NCI-H345 treated with DMSO at 0.1 percent for 48 hours (cell line): ENCODE measurements around the gene ESYT2.

ENCODE experiments used
- DNase-seq: peaks from one replicate; lab custom pipeline; 2025; ENCODE audit not compliant: unreplicated experiment; lab: John Stamatoyannopoulos, UW

Gene ESYT2

GRCh38 chr7:158747408-158747807, 81.9 kb downstream of the ESYT2 start:
- DNase-seq, result no peak

- DNase-seq, result no peak
These were observed 82.4 kb downstream of the ESYT2 start for GRCh38 chr7:158746957-158747356.

DNA sequence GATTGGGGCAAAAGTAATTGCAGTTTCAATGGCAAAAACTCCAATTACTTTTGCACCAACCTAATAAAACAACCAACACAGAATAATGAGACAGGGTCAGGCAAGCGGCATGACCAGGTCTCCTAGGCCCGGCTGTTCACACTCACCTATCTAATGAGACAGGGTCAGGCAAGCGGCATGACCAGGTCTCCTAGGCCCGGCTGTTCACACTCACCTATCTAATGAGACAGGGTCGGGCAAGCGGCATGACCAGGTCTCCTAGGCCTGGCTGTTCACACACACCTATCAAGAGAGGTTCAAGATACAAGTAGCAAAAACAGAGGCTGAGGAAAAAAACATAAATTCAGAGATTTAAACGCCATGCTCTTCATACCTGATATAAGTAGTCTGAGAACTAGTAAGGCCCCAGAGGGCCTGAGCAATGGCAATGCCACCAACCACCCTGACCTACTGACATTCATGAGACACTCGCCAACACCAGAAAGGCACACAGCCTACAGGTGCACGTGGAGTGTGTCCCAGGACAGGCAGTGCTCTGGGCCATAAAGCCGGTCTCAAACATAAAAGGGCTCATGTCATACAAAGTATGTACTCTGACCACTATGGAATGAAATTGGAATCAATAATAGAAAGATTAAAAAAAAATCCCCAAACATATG, 84.1 kb downstream of the ESYT2 start:
- no peak for DNase-seq

DNA sequence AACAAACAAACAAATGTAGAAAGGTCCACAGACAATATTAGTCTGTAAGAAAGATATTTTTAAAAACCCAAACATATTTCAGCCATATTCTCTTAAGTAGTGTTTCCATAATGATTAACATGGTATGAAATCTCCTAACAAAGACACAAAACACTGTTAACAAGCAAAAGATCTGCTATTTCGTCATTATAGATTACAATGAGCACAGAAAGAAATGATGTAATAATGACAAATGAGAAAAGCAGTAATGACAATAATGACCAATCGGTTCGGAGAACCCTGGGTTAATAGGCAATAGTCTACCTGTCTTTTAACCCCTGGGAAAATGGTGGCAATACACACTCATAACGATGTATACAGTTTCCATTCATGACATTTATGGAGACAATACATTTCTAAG, 85.2 kb downstream of the ESYT2 start:
- DNase-seq, result no peak

- DNase-seq, result no peak
These were observed 86.1 kb downstream of the ESYT2 start for GRCh38 chr7:158743219-158743618.

DNA sequence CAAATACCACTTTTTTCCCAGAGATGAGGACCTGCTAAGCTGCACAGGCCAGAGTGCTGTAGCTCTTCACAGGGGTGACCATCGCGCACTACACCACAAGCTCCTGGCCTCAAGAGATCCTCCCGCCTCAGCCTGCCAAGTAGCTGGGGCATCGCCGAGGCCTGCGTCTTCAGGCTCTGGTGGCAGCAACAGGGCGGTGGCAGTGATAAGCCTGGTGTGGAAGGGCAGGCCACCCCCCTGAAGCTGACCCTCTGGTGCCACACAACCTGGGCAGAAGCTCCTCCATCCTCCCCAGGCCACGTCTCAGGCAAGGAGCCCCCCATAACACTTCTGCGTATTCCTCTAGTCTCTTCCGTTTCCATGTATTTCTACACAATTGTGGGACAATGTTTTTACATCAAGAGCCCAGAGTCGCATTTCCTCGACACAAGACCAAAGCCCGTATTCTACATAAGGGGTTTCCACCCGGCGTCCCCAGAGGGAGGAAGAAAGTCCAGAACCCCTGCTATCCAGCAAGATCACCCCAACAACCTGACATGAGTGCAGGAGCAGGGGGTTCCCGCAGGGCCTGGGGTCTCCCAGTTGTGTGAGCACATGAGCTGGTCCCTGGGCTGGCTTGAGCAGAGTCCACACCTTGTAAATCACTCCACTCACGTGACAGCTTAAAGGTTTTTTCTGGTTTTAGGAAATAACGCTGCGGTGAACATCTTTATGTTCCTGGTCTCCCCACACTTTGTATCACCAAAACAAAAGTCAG, 87.1 kb downstream of the ESYT2 start:
- DNase-seq, result no peak

DNA sequence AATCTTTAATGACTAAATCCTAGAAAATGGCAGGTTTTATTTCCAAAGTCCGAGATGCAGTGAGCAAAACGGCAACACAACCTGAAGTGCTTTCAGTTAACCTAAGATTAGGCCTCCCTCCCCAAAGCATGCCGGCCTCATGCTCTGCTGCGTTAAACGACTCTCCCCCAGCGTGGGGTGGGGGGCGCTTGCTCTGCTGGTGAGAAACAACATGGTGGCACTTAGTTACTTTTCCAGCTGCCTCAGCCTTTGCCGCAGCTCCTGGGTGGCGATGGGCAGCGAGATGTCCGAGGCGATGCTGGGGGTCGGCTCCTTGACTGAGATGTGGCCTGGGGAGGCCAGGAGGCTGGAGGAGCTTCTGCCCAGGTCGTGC, 88.0 kb downstream of the ESYT2 start:
- DNase-seq, result no peak

- no peak for DNase-seq
These were observed 88.5 kb downstream of the ESYT2 start for GRCh38 chr7:158740657-158741293.

DNA sequence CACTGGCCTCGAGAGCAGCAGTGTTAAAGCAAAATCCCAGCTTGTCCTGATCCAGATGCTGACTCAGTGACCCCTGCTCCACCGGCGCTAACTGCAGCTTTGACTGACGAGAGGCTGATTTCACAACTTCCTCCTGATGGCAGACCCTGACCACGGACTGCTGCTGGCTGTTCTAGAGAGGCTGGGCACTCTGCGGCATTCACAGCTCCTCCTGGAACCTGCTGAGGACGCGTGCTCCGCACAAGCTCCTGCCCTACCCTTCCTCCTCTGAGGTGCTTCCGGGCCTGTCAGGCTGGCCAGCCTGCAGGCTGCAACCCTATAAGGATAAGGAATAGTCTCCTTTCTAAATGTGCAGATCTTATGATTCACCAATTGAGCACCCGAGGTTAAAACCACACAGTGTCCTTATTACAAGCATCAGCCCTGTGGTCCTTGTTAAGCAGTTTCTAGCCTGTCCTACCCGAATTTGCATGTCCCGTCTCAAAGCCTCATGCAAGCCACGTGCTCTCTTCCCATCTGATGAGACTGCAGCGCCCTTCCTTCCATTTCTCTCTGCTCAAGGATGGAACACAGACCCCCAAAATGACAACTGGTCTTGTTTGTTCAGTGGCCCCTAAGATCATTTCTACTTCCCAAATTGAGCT, 89.2 kb downstream of the ESYT2 start:
- no peak for DNase-seq

- no peak for DNase-seq
These were observed 90.5 kb downstream of the ESYT2 start for GRCh38 chr7:158738841-158739240.

GRCh38 chr7:158737064-158737695, 92.1 kb downstream of the ESYT2 start:
- no peak for DNase-seq

GRCh38 chr7:158735935-158736334, 93.4 kb downstream of the ESYT2 start:
- DNase-seq, result no peak

DNA sequence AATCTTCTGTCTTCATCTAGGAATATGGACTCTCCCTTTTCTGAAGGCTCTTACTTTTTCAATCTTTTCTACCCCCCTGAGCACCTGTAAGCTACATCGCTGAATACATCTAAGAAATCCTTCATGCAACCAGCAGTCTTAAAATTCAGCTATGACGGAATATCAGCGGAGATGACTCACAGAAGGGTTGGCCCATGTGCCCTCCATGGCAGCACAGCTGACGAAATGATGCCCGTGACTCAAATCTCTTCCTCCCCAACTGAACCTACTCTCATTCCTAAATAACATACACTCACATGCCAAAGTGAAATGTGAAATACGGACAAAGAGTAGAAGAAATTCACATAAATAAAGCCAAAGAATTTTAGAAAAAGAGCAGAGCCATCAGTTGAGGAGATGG, 94.4 kb downstream of the ESYT2 start:
- no peak for DNase-seq

DNA sequence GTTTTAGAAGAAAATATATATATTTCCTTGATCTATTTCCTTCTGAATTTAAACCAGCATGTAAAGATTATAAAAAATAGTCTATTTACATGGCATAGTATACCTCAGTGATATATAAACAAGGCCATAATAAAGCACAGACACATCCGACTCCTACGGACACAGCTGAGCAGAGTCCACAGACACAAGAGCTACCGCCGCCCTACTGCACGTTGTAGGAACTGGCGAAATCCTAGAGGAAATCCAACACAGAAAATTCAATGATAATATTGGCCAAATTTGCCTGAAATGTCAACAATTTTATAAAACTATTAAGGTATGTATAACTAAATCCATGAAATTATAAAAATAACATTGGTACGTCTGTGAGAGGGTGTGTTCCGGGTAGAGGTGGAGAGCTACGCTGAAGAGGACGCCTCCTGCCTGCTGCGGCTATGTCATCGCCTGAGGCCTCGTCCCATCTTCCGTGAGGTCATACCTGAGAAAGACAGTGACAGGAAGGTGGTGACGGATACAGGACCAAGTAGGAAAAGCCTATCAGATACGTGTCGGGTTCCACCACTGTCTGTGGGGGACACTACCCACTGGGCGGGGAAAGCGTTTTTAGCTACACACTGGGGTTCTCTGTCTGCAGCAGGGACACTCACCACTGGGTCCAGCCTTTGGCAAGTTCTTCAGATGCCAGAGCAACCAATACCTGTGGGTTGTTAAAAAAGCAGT, 95.4 kb downstream of the ESYT2 start:
- DNase-seq, result no peak

DNA sequence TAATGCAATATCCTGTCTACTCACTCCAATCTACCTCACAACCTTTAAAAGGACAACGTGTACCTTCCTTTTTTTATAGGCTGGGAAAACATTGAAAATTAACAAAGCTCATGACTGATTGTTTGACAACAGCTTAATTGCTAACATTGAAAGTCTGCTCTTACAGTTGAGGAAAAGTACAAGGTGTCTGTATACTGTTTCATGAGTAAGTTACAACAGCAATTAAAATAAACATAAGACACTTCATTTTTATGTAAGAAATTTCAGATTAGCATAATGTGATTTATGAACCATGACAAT, 96.1 kb downstream of the ESYT2 start:
- DNase-seq, result no peak

DNA sequence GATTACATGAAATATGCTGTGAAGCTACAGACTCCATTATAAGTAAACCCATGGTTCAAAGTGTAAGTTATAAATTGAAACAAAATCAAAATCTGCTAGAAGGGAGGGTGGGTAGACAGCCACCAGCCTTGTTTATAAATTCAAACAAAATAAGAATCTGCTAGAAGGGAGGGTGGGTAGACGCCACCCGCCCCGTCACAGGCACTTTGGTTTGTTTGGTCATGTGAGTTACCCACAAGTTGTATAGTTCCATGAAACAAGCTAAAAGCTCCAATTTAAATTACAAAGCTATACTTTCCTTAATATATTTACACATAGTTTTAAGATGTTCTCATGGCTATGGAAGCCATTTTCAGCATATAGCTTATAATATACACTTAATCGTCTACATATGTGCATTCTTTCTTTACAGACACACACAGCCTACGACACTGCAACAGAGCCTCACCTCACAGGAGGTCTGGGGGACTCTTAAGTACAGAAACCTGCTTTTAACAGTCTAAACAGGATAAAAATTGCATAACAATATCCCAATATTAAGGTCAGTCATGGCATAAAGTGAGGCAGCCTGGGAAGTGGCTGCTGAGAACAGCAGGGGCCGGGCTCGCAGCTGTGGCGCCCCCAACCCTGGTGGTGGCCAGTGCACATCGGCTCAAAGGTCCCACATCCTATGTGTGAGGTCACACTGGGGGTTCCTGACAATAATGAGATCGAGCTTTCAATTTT, 96.7 kb downstream of the ESYT2 start:
- no peak for DNase-seq

- no peak for DNase-seq
These were observed 97.5 kb downstream of the ESYT2 start for GRCh38 chr7:158731761-158732160.

DNA sequence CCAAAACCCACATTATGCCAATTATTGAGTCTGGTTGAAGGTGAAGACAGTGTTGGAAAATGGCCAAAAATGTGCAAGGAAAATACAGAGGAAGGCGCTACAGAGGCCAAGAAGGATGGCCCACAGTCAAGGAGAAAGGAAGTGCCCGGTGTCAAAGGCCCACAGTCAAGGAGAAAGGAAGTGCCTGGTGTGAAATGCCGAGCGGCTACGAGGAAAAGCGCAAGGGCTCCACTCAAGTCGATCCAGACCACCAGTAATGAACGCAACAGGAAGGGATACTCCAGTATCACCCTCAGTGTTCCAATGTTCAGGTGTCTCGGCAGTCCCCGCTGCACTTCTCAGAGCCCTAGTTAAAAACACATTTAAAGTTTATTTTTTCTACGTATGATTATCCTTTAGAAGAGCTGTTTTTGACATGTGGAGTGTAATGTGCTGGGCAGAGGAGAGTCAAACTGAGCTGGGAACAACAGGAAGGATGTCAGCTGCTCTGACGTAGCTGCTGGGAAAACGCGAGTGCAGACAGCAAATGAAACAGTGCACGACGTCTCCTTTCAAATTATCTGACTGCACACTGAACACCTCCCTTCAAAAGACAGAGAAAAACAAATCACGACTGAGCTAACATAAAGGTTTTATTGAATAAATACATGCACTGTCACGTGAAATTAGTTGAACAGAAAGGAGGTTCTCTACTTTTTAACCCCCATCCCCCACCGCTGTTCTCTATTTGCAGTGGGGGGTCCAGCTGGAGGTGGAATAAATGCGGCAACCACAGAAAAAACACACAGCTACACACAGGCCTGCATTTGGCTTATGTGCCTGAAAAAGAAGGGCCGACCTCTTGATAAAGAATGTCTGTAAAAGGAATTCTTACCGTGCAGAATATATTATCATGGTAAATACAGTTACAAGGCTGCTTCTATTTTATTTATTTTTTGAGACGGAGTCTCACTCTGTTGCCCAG, 98.6 kb downstream of the ESYT2 start:
- DNase-seq, result no peak
